ENCODE data around the gene SNX19.

- TF ChIP-seq ZNF8 (CRISPR knock-in tag; IDR thresholded peaks at IDR 0.05) (no peak), ARNTL (CRISPR knock-in tag; IDR thresholded peaks at IDR 0.05; ENCODE audit: borderline replicate concordance, low read depth) (no peak), CREB5 (CRISPR knock-in tag; IDR thresholded peaks at IDR 0.05; ENCODE audit: low read depth) (no peak), ZFP30 (CRISPR knock-in tag; IDR thresholded peaks at IDR 0.05) (no peak)
- TF ChIP-seq, protein P1, sequence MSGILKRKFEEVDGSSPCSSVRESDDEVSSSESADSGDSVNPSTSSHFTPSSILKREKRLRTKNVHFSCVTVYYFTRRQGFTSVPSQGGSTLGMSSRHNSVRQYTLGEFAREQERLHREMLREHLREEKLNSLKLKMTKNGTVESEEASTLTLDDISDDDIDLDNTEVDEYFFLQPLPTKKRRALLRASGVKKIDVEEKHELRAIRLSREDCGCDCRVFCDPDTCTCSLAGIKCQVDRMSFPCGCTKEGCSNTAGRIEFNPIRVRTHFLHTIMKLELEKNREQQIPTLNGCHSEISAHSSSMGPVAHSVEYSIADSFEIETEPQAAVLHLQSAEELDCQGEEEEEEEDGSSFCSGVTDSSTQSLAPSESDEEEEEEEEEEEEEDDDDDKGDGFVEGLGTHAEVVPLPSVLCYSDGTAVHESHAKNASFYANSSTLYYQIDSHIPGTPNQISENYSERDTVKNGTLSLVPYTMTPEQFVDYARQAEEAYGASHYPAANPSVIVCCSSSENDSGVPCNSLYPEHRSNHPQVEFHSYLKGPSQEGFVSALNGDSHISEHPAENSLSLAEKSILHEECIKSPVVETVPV (CRISPR knock-in tag; IDR thresholded peaks at IDR 0.05): no peak
Observed at GRCh38 chr11:130924750-130925149, 8.5 kb upstream of the SNX19 start.

Measured in SK-N-SH treated with all-trans-retinoic acid at 6 μM for 48 hours (cell line).